IMR-90 (cell line): ENCODE data around the gene TRPM8. TPM values are rescaled to one million over a fixed set of nuclear protein-coding genes. Genes with fewer than 3 reads are reported as not detected.

Experiments used
- ATAC-seq: fragments of 200-7000 bp; cut with Tn5 transposase; 2 replicates; pipeline ENCODE4 v1.9.1; 2020; ENCODE audit warnings: low read depth, mild to moderate bottlenecking, moderate library complexity
- BruUV-seq: library from RNA; stranded (reverse); fragments of 400-500 nt; replicated peaks from 2 replicates; lab custom pipeline; 2021; lab: Mats Ljungman, UMichigan
- CTCF ChIA-PET: fragments of 300-600 bp; formaldehyde crosslinking; extraction: SDS; loops from one replicate; lab custom pipeline; 2021; ENCODE audit warnings: antibody characterized with exemption; lab: Yijun Ruan, JAX
- POLR2A ChIA-PET: fragments of 300-600 bp; sonication (Branson Sonifier 250); formaldehyde crosslinking; loops from one replicate; lab custom pipeline; 2022; ENCODE audit warnings: antibody characterized with exemption; ENCODE audit not compliant: unreplicated experiment; lab: Charles Lee
- DNase-seq: peaks from one replicate; pipeline ENCODE4 v3.0.0; 2013
- H2AFZ ChIP-seq: replicated peaks from 2 replicates; pipeline ENCODE3; 2013; ENCODE audit warnings: low read length, mild to moderate bottlenecking; ENCODE audit not compliant: poor library complexity
- H2AK5ac ChIP-seq: 2 replicates; pipeline ENCODE4 v1.6.1; 2013; ENCODE audit warnings: low read depth, low read length, inconsistent platforms
- H2AK9ac ChIP-seq: replicated peaks from 2 replicates; pipeline ENCODE3; 2013; ENCODE audit warnings: mild to moderate bottlenecking, low read depth, low read length, moderate library complexity; ENCODE audit not compliant: poor library complexity
- H2BK120ac ChIP-seq: 2 replicates; pipeline ENCODE4 v1.6.1; 2013; ENCODE audit warnings: low read depth, low read length, inconsistent platforms
- H2BK15ac ChIP-seq: 3 replicates; pipeline ENCODE4 v1.6.1; 2013; ENCODE audit warnings: low read depth, low read length, inconsistent platforms
- H2BK20ac ChIP-seq: 2 replicates; pipeline ENCODE4 v1.6.1; 2013; ENCODE audit warnings: low read depth, mild to moderate bottlenecking, inconsistent platforms, low read length, moderate library complexity
- H2BK5ac ChIP-seq: 2 replicates; pipeline ENCODE4 v1.6.1; 2013; ENCODE audit warnings: mild to moderate bottlenecking, low read depth, low read length, inconsistent platforms; ENCODE audit not compliant: poor library complexity, severe bottlenecking
- H3K14ac ChIP-seq: replicated peaks from 2 replicates; pipeline ENCODE4 v1.6.1; 2013; ENCODE audit warnings: low read depth, low read length, inconsistent platforms
- H3K18ac ChIP-seq: 2 replicates; pipeline ENCODE4 v1.6.1; 2013; ENCODE audit warnings: low read depth, low read length, control low read depth
- H3K23ac ChIP-seq: 2 replicates; pipeline ENCODE4 v1.6.1; 2013; ENCODE audit warnings: low read depth, low read length, inconsistent platforms
- H3K27ac ChIP-seq: 2 replicates; pipeline ENCODE4 v1.5.1; 2013; ENCODE audit warnings: mild to moderate bottlenecking, control low read depth, low read length; ENCODE audit not compliant: insufficient read depth
- H3K27me3 ChIP-seq: 2 replicates; pipeline ENCODE4 v1.6.1; 2013; ENCODE audit warnings: low read length; ENCODE audit not compliant: control insufficient read depth, insufficient read depth
- H3K36me3 ChIP-seq: 2 replicates; pipeline ENCODE4 v1.6.1; 2013; ENCODE audit warnings: low read length, mixed read lengths; ENCODE audit not compliant: control insufficient read depth, insufficient read depth
- H3K4ac ChIP-seq: 2 replicates; pipeline ENCODE4 v1.6.1; 2013; ENCODE audit warnings: low read depth, low read length, inconsistent platforms
- H3K4me1 ChIP-seq: 2 replicates; pipeline ENCODE4 v1.6.1; 2013; ENCODE audit warnings: low read length, mixed read lengths; ENCODE audit not compliant: control insufficient read depth, insufficient read depth
- H3K4me2 ChIP-seq: 2 replicates; pipeline ENCODE4 v1.6.1; 2013; ENCODE audit warnings: low read depth, mild to moderate bottlenecking, control low read depth, low read length, moderate library complexity
- H3K4me3 ChIP-seq: 2 replicates; pipeline ENCODE4 v1.5.1; 2013; ENCODE audit warnings: low read depth, mild to moderate bottlenecking, control low read depth, low read length, moderate library complexity; ENCODE audit not compliant: insufficient read depth
- H3K56ac ChIP-seq: 2 replicates; pipeline ENCODE4 v1.6.1; 2013; ENCODE audit warnings: low read length, inconsistent platforms; ENCODE audit not compliant: insufficient read depth; ENCODE audit errors: extremely low read depth
- H3K79me1 ChIP-seq, 2 experiments: 2 replicates each; pipeline ENCODE4 v1.6.1; 2013; ENCODE audit warnings: low read length in 2 of 2, inconsistent platforms in 1 of 2, low read depth in 1 of 2
- H3K9ac ChIP-seq: 2 replicates; pipeline ENCODE4 v1.6.1; 2013; ENCODE audit warnings: low read depth, low read length, control low read depth
- H3K9me1 ChIP-seq: 2 replicates; pipeline ENCODE4 v1.6.1; 2013; ENCODE audit warnings: low read length, inconsistent platforms; ENCODE audit not compliant: insufficient read depth
- H3K9me3 ChIP-seq: 2 replicates; pipeline ENCODE4 v1.6.1; 2013; ENCODE audit warnings: low read length; ENCODE audit not compliant: control insufficient read depth, insufficient read depth
- H4K20me1 ChIP-seq: 2 replicates; pipeline ENCODE4 v1.6.1; 2013; ENCODE audit warnings: low read length, inconsistent platforms; ENCODE audit not compliant: insufficient read depth
- H4K5ac ChIP-seq: 2 replicates; pipeline ENCODE4 v1.6.1; 2013; ENCODE audit warnings: mild to moderate bottlenecking, low read depth, low read length, control low read depth
- H4K8ac ChIP-seq, 2 experiments: 2 replicates each; pipeline ENCODE4 v1.6.1; 2013; ENCODE audit warnings: low read depth in 2 of 2, low read length in 2 of 2, control low read depth in 1 of 2, inconsistent platforms in 1 of 2
- H4K91ac ChIP-seq: 2 replicates; pipeline ENCODE4 v1.6.1; 2013; ENCODE audit warnings: low read depth, low read length, inconsistent platforms; ENCODE audit not compliant: insufficient read depth
- BHLHE40 ChIP-seq: fragments of 150-350 bp; IDR thresholded peaks from 2 replicates; pipeline ENCODE4 v1.6.1; 2016; ENCODE audit warnings: mild to moderate bottlenecking, low read depth, low read length
- CEBPB ChIP-seq: IDR thresholded peaks from 2 replicates; pipeline ENCODE4 v1.6.1; 2012; ENCODE audit warnings: low read depth, low read length, improper control_type of control experiment
- CHD1 ChIP-seq: IDR thresholded peaks from 2 replicates; pipeline ENCODE4 v1.6.1; 2012; ENCODE audit warnings: low read depth, low read length, improper control_type of control experiment
- MAFK ChIP-seq: IDR thresholded peaks from 2 replicates; pipeline ENCODE4 v1.6.1; 2012; ENCODE audit warnings: low read depth, low read length, improper control_type of control experiment
- MXI1 ChIP-seq: IDR thresholded peaks from 2 replicates; pipeline ENCODE4 v1.6.1; 2012; ENCODE audit warnings: low read depth, mild to moderate bottlenecking, low read length, moderate library complexity, borderline replicate concordance
- NFE2L2 ChIP-seq: fragments of 150-350 bp; IDR thresholded peaks from 2 replicates; pipeline ENCODE4 v1.6.1; 2016; ENCODE audit warnings: low read depth, mild to moderate bottlenecking, low read length
- POLR2A ChIP-seq: IDR thresholded peaks from 2 replicates; pipeline ENCODE4 v1.6.1; 2012; ENCODE audit warnings: mild to moderate bottlenecking, low read depth, low read length
- RCOR1 ChIP-seq: IDR thresholded peaks from 2 replicates; pipeline ENCODE4 v1.6.1; 2012; ENCODE audit warnings: mild to moderate bottlenecking, low read length, improper control_type of control experiment; ENCODE audit not compliant: insufficient replicate concordance
- WGBS, 2 experiments: methylation state at CpG; one replicate each; pipeline versions ENCODE4 v1.1.5 to v1.1.7; 2013; ENCODE audit warnings: missing lambda C conversion rate in 2 of 2; ENCODE audit not compliant: insufficient read length in 1 of 2; ENCODE audit errors: extremely low coverage in 2 of 2; 5-methylcytosine and 5-hydroxymethylcytosine counted together
- dilution Hi-C: fragments of 300-500 bp; cut with HindIII; formaldehyde crosslinking; loops from one replicate; pipeline ENCODE4 v1.14.3; 2018; ENCODE audit warnings: low sequenced_read_pairs; ENCODE audit not compliant: unreplicated experiment
- in situ Hi-C: fragments of 300-500 bp; cut with MboI; formaldehyde crosslinking; loops from 3 replicates; pipeline ENCODE4 v1.14.3; 2019; ENCODE audit warnings: low sequenced_read_pairs, inconsistent platforms, mixed read lengths
- intact Hi-C: fragments of 100-400 bp; cut with micrococcal nuclease; formaldehyde crosslinking; loops from 2 replicates; pipeline ENCODE4 v1.10.0; 2022
- polyA plus RNA-seq, 3 experiments: library from polyadenylated mRNA; depleted of rRNA; stranded (reverse); fragments of >200 nt; gene quantifications; 2 replicates each; pipeline ENCODE4 v1.2.3, GENCODE V29; 2012; ENCODE audit warnings: low replicate concordance in 1 of 3
- total RNA-seq: library from RNA; depleted of rRNA; stranded (reverse); fragments of >200 nt; gene quantifications from 2 replicates; pipeline ENCODE4 v1.2.3, GENCODE V29; 2012
- TF ChIP-seq, protein P1 (sequence below): fragments of 150-350 bp; IDR thresholded peaks from 2 replicates; pipeline ENCODE4 v1.6.1; 2016; ENCODE audit warnings: low read depth, mild to moderate bottlenecking, low read length, moderate library complexity, borderline replicate concordance
- TF ChIP-seq, protein P2 (sequence below): conservative IDR thresholded peaks from 2 replicates; pipeline ENCODE4 v1.5.1; 2012; ENCODE audit warnings: mild to moderate bottlenecking, low read depth, low read length, improper control_type of control experiment
- TF ChIP-seq, protein P3 (sequence below): fragments of 150-350 bp; IDR thresholded peaks from 2 replicates; pipeline ENCODE4 v1.6.1; 2017; ENCODE audit warnings: mild to moderate bottlenecking, antibody characterized with exemption, low read length, low read depth

Gene TRPM8
- total and polyA plus RNA-seq, 2 of the 4 experiments (the other 2 are of a cell fraction) = not detected

DNA sequence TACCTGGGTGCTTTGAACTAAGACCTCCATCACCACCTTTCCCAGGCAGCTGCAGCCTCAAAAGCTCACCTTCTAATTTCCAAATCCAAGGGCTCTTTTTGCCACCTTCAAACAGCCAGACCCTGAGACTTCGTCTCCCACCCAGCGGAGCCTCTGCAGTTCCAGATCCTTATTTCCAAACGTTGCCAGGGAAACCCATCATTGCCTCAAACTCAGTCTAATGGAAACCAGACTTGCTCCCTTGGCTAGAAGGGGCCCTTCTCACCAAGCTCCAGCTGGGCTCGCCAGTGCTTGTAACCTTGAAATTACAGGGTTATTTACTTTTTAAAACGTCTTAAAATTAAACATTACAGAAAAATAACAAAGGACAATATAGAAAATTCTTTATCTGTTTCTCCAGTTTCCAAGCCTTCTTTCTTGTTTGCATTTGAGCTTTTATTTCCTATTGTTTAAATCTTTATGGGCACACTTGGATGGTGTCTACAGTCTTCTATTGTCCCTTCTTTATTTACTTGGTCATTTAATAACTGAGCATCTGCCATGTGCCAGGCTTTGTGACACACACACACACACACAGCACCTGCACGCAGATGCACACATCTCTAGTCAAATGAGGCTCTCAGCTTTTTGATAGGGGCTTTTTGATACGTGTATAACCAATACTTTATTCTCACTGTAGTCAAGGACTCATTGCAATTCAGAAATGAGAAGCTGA is 36.1 kb downstream of the TRPM8 start:
- H2BK5ac ChIP-seq = no peak overlapping the region
- ATAC-seq (no peak), DNase-seq (no peak)
- in situ Hi-C loops (no loop called here), dilution Hi-C loops (no loop called here), intact Hi-C loops (no loop called here)
- H3K56ac ChIP-seq = no peak overlapping the region
- peaks cover 12% of the 10 kb centered on the region for H3K27me3 ChIP-seq
- no peak overlapping the region for H2AK9ac ChIP-seq
- H3K9ac ChIP-seq = no peak overlapping the region
- no peak overlapping the region for H3K4me2 ChIP-seq
- no peaks in the 10 kb centered on the region for H3K36me3 ChIP-seq
- no TSS peak for BruUV-seq
- no peak overlapping the region for H2AFZ ChIP-seq
- H3K4ac ChIP-seq = no peak overlapping the region
- no peak overlapping the region for H4K91ac ChIP-seq
- H2BK15ac ChIP-seq = no peak overlapping the region
- H3K9me3 ChIP-seq = no peaks in the 10 kb centered on the region
- no peak overlapping the region for H3K14ac ChIP-seq
- no peak overlapping the region for H3K18ac ChIP-seq
- H3K23ac ChIP-seq = no peak overlapping the region
- H4K20me1 ChIP-seq = no peaks in the 10 kb centered on the region
- no peak overlapping the region for H4K8ac ChIP-seq
- no peaks in the 10 kb centered on the region for H3K4me1 ChIP-seq
- no peak overlapping the region for H2AK5ac ChIP-seq
- no peaks in the 10 kb centered on the region for H3K79me1 ChIP-seq
- H2BK20ac ChIP-seq = no peak overlapping the region
- CTCF ChIA-PET = no interaction called here
- H3K27ac ChIP-seq = no peak overlapping the region
- no peak overlapping the region for H2BK120ac ChIP-seq
- no peak for TF ChIP-seq POLR2A
- TF ChIP-seq, protein P1, sequence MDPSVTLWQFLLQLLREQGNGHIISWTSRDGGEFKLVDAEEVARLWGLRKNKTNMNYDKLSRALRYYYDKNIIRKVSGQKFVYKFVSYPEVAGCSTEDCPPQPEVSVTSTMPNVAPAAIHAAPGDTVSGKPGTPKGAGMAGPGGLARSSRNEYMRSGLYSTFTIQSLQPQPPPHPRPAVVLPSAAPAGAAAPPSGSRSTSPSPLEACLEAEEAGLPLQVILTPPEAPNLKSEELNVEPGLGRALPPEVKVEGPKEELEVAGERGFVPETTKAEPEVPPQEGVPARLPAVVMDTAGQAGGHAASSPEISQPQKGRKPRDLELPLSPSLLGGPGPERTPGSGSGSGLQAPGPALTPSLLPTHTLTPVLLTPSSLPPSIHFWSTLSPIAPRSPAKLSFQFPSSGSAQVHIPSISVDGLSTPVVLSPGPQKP = no peak
- no peak for TF ChIP-seq MAFK
- TF ChIP-seq, protein P2, sequence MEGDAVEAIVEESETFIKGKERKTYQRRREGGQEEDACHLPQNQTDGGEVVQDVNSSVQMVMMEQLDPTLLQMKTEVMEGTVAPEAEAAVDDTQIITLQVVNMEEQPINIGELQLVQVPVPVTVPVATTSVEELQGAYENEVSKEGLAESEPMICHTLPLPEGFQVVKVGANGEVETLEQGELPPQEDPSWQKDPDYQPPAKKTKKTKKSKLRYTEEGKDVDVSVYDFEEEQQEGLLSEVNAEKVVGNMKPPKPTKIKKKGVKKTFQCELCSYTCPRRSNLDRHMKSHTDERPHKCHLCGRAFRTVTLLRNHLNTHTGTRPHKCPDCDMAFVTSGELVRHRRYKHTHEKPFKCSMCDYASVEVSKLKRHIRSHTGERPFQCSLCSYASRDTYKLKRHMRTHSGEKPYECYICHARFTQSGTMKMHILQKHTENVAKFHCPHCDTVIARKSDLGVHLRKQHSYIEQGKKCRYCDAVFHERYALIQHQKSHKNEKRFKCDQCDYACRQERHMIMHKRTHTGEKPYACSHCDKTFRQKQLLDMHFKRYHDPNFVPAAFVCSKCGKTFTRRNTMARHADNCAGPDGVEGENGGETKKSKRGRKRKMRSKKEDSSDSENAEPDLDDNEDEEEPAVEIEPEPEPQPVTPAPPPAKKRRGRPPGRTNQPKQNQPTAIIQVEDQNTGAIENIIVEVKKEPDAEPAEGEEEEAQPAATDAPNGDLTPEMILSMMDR = no peak
- TF ChIP-seq, protein P3, sequence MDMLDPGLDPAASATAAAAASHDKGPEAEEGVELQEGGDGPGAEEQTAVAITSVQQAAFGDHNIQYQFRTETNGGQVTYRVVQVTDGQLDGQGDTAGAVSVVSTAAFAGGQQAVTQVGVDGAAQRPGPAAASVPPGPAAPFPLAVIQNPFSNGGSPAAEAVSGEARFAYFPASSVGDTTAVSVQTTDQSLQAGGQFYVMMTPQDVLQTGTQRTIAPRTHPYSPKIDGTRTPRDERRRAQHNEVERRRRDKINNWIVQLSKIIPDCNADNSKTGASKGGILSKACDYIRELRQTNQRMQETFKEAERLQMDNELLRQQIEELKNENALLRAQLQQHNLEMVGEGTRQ = no peak
- no peak for TF ChIP-seq BHLHE40
- TF ChIP-seq NFE2L2 = no peak
- no peak for TF ChIP-seq MXI1
- no peak for TF ChIP-seq CEBPB
- no peak for TF ChIP-seq CHD1
- TF ChIP-seq RCOR1 = no peak
- no peak overlapping the region for H4K5ac ChIP-seq
- no peak overlapping the region for H3K4me3 ChIP-seq
- no peaks in the 10 kb centered on the region for H3K9me1 ChIP-seq
- POLR2A ChIA-PET = no interaction called here
- WGBS, 2 experiments = no CpG with 5 or more reads among the region's 7 CpGs
